Gastrocnemius medialis (tissue), 4 donors: ENCODE data around the gene TNC. TPM values are rescaled to one million over a fixed set of nuclear protein-coding genes. Genes with fewer than 3 reads are reported as not detected.

Experiments
- ATAC-seq, 2 donors: fragments of 150-250 bp; one replicate each; pipeline ENCODE4 v1.9.1; 2016
- DNase-seq, 2 donors: peaks; one replicate each; pipeline ENCODE4 v3.0.0-alpha.2; 2019
- H3K27ac ChIP-seq, 4 donors: fragments of 200-600 bp; sonication (generic); 1 replicate in 1 of 4; 2 replicates in 3 of 4; pipeline ENCODE4 v1.5.1; 2016 to 2018; ENCODE audit warnings: mild to moderate bottlenecking in 2 of 4, moderate library complexity in 1 of 4
- H3K27me3 ChIP-seq, 3 donors: fragments of 200-600 bp; sonication (generic) in 2 of 3; 1 replicate in 1 of 3; 2 replicates in 2 of 3; pipeline versions ENCODE4 v1.5.1 to v1.6.0; 2016 to 2019; ENCODE audit warnings: mild to moderate bottlenecking in 1 of 3, moderate library complexity in 1 of 3
- H3K36me3 ChIP-seq, 2 donors: fragments of 200-600 bp; sonication (generic) in 1 of 2; one replicate each; pipeline ENCODE4 v1.5.1; 2017 to 2018
- H3K4me1 ChIP-seq, 2 donors: fragments of 200-600 bp; sonication (generic) in 1 of 2; one replicate each; pipeline ENCODE4 v1.5.1; 2016 to 2017; ENCODE audit warnings: mild to moderate bottlenecking in 2 of 2
- H3K4me3 ChIP-seq, 4 donors: fragments of 200-600 bp; sonication (generic) in 3 of 4; 1 replicate in 1 of 4; 2 replicates in 3 of 4; pipeline ENCODE4 v1.5.1; 2016 to 2019; ENCODE audit warnings: mild to moderate bottlenecking in 2 of 4
- H3K9me3 ChIP-seq, 3 donors: fragments of 200-600 bp; sonication (generic) in 2 of 3; 1 replicate in 1 of 3; 2 replicates in 2 of 3; pipeline ENCODE4 v1.5.1; 2016 to 2019
- CTCF ChIP-seq, 5 experiments: fragments of 450-650 bp in 3 of 5; fragments of 200-600 bp in 2 of 5; sonication (generic) in 2 of 5; IDR thresholded peaks in 4 of 5; conservative IDR thresholded peaks in 1 of 5; 1 replicate in 4 of 5; 2 replicates in 1 of 5; pipeline ENCODE4 v1.5.1; 2016 to 2019; ENCODE audit warnings: antibody characterized with exemption in 5 of 5, mild to moderate bottlenecking in 3 of 5, moderate library complexity in 3 of 5
- POLR2A ChIP-seq, 2 donors: fragments of 450-650 bp; IDR thresholded peaks; one replicate each; pipeline ENCODE4 v1.6.1; 2017; ENCODE audit warnings: antibody characterized with exemption in 2 of 2, mild to moderate bottlenecking in 2 of 2, moderate library complexity in 2 of 2
- in situ Hi-C, 4 donors: fragments of 200-750 bp; cut with MboI; loops; one replicate each; pipeline versions ENCODE4 v1.15.0 to v1.8.0; 2017; ENCODE audit warnings: low sequenced_read_pairs in 4 of 4
- intact Hi-C: fragments of 100-400 bp; cut with DNase I; formaldehyde crosslinking; loops from one replicate; pipeline ENCODE4 v1.15.1; 2023; ENCODE audit warnings: low total_unique reads
- total RNA-seq, 4 donors: library from RNA; depleted of rRNA; stranded (reverse); fragments of >200 nt; gene quantifications; one replicate each; pipeline versions ENCODE4 v1.1.0 to v1.2.3, GENCODE V29; 2016

Gene TNC
- total RNA-seq, 4 donors from 2014 or later, result 4.3 to 17.6 (median 10.7) TPM; not detected in 1

GRCh38 chr9:114989600-114990410 lies 128.2 kb downstream of the TNC start:
- TF ChIP-seq CTCF (IDR thresholded peaks at IDR 0.05 in 4 of 5, conservative IDR thresholded peaks at IDR 0.05 in 1 of 5) (no peak), POLR2A (IDR thresholded peaks at IDR 0.05) (no peak)
- H3K4me3 ChIP-seq, result no peak overlapping the region
- in situ Hi-C loops, result no loop called here
- H3K36me3 ChIP-seq, result no peaks in the 10 kb centered on the region
- no peak overlapping the region for H3K27ac ChIP-seq
- DNase-seq (no peak), ATAC-seq (no peak)
- H3K4me1 ChIP-seq, result no peaks in the 10 kb centered on the region
- intact Hi-C loops, result no loop called here
- H3K27me3 ChIP-seq, result no peaks in the 10 kb centered on the region
- H3K9me3 ChIP-seq, result no peaks in the 10 kb centered on the region

GRCh38 chr9:114988962-114989599 lies 128.9 kb downstream of the TNC start:
- no peaks in the 10 kb centered on the region for H3K9me3 ChIP-seq
- no peaks in the 10 kb centered on the region for H3K4me1 ChIP-seq
- H3K27me3 ChIP-seq, result no peaks in the 10 kb centered on the region
- H3K27ac ChIP-seq, result no peak overlapping the region
- no peaks in the 10 kb centered on the region for H3K36me3 ChIP-seq
- in situ Hi-C loops, result no loop called here
- intact Hi-C loops, result no loop called here
- H3K4me3 ChIP-seq, result no peak overlapping the region
- DNase-seq, result no peak
- no peak for ATAC-seq
- TF ChIP-seq CTCF (IDR thresholded peaks at IDR 0.05 in 4 of 5, conservative IDR thresholded peaks at IDR 0.05 in 1 of 5), result no peak
- TF ChIP-seq POLR2A (IDR thresholded peaks at IDR 0.05), result no peak

GRCh38 chr9:114987116-114987515 lies 130.8 kb downstream of the TNC start:
- Histone ChIP-seq H3K27ac (no peak overlapping the region), H3K4me1 (no peaks in the 10 kb centered on the region), H3K9me3 (no peaks in the 10 kb centered on the region), H3K4me3 (no peak overlapping the region), H3K27me3 (no peaks in the 10 kb centered on the region), H3K36me3 (no peaks in the 10 kb centered on the region)
- intact Hi-C loops (no loop called here), in situ Hi-C loops (no loop called here)
- TF ChIP-seq CTCF (IDR thresholded peaks at IDR 0.05 in 4 of 5, conservative IDR thresholded peaks at IDR 0.05 in 1 of 5), result no peak
- TF ChIP-seq POLR2A (IDR thresholded peaks at IDR 0.05), result no peak
- no peak for DNase-seq
- ATAC-seq, result no peak

GRCh38 chr9:114985959-114986501 lies 131.9 kb downstream of the TNC start:
- no peak for ATAC-seq
- intact Hi-C loops, result no loop called here
- no peaks in the 10 kb centered on the region for H3K9me3 ChIP-seq
- no peaks in the 10 kb centered on the region for H3K36me3 ChIP-seq
- TF ChIP-seq POLR2A (IDR thresholded peaks at IDR 0.05), result no peak
- no peak for TF ChIP-seq CTCF (IDR thresholded peaks at IDR 0.05 in 4 of 5, conservative IDR thresholded peaks at IDR 0.05 in 1 of 5)
- no peak overlapping the region for H3K27ac ChIP-seq
- no peak for DNase-seq
- no peaks in the 10 kb centered on the region for H3K4me1 ChIP-seq
- in situ Hi-C loops, result no loop called here
- H3K4me3 ChIP-seq, result no peak overlapping the region
- H3K27me3 ChIP-seq, result no peaks in the 10 kb centered on the region
